ENCODE data around the gene COPS7A.

COPS7A gene

DNA sequence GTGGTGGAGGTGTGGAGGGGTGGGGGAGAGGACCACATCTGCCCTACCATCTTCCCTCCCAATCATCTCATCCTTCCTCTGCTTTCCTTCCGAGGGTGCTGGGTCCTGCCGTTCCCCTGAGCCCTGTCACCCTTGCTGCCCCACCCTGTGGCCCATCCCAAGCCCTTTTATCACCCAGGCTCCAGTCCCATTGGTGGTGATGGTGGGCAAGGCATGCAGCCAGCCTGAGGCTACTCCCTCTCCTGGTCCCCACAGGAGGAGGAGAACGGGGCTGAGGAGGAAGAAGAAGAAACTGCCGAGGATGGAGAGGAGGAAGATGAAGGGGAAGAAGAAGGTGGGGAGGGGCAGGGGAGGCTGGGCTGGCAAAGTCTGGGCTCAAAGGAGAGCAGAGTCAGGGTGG is 45.8 kb downstream of the COPS7A start:
- DNase-seq (ENCODE audit: low spot score): no peak

DNA sequence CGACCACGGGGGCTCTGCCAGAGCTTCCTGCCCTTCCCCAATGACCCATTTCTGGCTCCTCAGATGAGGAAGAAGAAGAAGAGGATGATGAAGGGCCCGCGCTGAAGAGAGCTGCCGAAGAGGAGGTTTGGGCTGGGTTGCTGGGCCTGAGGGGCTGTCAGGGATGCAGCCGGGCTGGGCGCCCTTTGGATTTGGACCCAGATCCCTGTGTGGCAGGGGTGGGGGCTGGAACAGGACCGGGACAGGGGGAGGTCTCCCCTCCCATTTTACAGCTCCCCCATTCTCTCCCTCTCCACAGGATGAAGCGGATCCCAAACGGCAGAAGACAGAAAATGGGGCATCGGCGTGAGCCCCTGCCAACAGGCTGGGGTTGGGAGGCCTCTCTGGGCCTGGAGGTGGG is 46.2 kb downstream of the COPS7A start:
- DNase-seq (ENCODE audit: low spot score): no peak

DNA sequence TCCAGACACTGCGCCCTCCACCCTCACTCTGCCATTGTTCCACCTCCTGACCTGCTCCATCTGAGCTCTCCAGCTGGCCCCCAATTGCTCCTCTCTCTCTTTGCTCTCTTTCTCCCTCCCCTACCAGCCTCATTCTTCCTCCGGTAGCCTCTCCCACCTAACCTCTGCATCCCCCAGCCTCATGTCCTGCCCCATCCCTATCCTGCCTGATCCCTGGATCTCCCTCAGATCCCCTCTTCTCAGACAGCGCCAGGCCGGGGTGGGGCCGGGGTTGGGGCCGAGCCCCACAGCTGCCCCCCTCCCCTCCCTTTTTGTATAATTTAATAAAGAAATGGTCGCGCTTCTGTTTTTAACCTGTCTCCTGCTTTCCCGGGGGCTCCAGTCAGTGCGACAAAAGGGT is 46.8 kb downstream of the COPS7A start:
- no peak for DNase-seq (ENCODE audit: low spot score)

GRCh38 chr12:6771091-6771495 is 47.2 kb downstream of the COPS7A start:
- no peak for DNase-seq (ENCODE audit: low spot score)

DNA sequence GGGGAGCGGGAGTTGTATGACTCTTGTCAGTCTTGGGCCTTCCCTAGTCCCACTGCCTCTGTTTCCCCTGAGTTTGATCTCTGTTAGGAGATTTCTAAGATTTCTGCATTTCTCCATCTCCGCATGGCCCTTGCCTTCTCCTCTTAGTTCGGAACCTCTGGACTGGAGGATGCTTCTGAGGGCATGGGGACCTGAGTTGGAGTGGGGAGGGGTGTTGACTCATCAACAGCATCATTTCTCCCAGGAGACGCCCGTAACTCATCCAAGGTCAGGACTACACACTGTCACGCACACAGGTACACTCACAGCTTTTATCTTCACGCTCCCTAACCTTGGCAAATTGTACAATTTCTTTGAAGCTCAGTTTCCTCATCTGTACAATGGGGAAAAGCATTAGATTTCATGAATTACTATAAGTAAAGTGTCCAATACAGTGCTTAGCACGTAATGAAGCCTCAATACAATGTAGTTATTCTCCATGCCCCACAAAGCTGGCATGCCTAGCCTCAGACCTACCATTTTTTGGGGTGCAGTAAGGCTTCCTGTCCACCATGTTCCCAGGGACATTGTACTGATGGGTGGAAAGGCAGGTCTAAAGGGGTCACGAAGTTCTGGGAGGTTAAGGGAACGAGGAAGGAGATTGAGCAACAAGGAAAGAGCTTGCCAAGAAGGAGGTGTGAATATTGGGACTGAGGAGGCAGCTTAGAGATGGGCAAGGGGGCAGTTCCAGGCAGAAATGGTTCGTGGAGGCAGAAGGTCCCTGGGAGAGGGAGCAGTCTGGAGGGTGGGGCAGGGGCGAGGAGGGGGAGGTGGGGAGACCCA is 47.9 kb downstream of the COPS7A start:
- DNase-seq (ENCODE audit: low spot score): no peak

- no peak for DNase-seq (ENCODE audit: low spot score)
These were observed 48.5 kb downstream of the COPS7A start, which contains the start of gene LAG3 for GRCh38 chr12:6772331-6772695. LAG3 (plus strand) TSS chr12:6772520; CDS start chr12:6772853, 333 bp downstream.

- no peak for DNase-seq (ENCODE audit: low spot score)
These were observed 49.1 kb downstream of the COPS7A start for GRCh38 chr12:6772726-6773589.

GRCh38 chr12:6773590-6774351 is 49.9 kb downstream of the COPS7A start:
- no peak for DNase-seq (ENCODE audit: low spot score)

DNA sequence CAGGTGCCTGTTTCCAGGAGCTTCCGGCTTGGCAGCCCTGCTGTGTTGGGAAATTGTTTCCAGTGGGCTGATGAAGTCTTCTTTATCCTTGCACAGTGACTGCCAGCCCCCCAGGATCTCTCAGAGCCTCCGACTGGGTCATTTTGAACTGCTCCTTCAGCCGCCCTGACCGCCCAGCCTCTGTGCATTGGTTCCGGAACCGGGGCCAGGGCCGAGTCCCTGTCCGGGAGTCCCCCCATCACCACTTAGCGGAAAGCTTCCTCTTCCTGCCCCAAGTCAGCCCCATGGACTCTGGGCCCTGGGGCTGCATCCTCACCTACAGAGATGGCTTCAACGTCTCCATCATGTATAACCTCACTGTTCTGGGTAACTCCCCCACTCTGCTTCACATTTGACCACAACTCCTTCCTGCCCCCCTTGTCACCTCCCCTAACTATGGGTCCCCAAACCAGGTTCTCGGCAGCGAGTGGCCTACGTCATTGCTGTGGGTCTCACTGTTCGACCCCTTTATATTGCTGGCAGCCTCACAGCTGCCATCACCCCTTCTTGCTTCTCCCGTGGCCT is 50.7 kb downstream of the COPS7A start:
- no peak for DNase-seq (ENCODE audit: low spot score)

GRCh38 chr12:6775185-6776174 is 51.6 kb downstream of the COPS7A start:
- no peak for DNase-seq (ENCODE audit: low spot score)

DNA sequence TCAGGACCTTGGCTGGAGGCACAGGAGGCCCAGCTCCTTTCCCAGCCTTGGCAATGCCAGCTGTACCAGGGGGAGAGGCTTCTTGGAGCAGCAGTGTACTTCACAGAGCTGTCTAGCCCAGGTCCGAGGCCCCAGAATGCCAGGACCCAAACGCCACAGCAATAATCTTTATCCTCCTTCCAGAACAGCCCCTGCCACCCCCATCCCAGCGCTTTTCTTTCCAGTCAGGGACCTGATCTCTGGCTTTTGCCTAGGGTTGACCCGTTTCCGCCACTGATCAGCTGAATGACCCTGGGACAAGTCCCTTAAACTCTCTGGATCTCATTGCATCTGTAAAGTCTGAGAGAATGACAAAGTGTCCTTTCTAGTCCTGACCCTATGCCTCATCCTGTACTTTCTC is 53.5 kb downstream of the COPS7A start:
- no peak for DNase-seq (ENCODE audit: low spot score)

GRCh38 chr12:6778217-6778573 is 54.3 kb downstream of the COPS7A start:
- DNase-seq (ENCODE audit: low spot score): no peak

- peak; percentile 95 for DNase-seq (ENCODE audit: low spot score)
These were observed 55.0 kb downstream of the COPS7A start for GRCh38 chr12:6778574-6779550.

- no peak for DNase-seq (ENCODE audit: low spot score)
These were observed 56.0 kb downstream of the COPS7A start for GRCh38 chr12:6779708-6780432.

DNA sequence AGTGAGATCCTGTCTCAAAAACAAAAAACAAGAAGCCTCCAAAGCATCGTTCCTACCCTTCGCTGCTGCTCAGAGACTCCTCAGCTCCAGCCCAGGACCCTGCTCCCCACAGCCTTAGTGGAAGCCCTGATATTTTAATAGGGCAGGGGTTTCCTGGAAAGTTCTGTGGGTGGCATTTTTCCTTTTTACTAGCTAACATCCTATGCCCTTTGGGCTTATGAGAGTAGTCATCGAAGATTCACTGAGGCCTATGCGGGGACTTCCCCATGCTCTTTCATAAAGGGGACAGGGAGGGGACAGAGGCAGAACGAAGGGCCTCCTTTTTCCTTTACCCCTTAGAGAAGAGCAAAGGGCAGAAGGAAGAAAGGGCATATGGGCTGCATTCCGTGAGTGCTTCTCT is 56.7 kb downstream of the COPS7A start:
- no peak for DNase-seq (ENCODE audit: low spot score)

All from NAMALWA (cell line).